H9 (cell line): Measurements from ENCODE around the gene SLC6A3. TPM values are rescaled to one million over a fixed set of nuclear protein-coding genes. Genes with fewer than 3 reads are reported as not detected.

Experiments used
- DNase-seq: peaks from one replicate; pipeline ENCODE4 v3.0.0-alpha.2; 2017
- H2AFZ ChIP-seq: one replicate; pipeline ENCODE4 v1.6.1; 2013; ENCODE audit warnings: mild to moderate bottlenecking, low read length, control low read depth, moderate library complexity
- H2AK5ac ChIP-seq: 2 replicates; pipeline ENCODE4 v1.6.1; 2013; ENCODE audit warnings: low read length, control low read depth, mixed read lengths; ENCODE audit not compliant: insufficient read length
- H2BK120ac ChIP-seq: one replicate; pipeline ENCODE4 v1.6.1; 2013; ENCODE audit warnings: low read depth, mild to moderate bottlenecking, low read length, control low read depth, inconsistent platforms; ENCODE audit not compliant: poor library complexity, severe bottlenecking
- H2BK12ac ChIP-seq: 2 replicates; pipeline ENCODE4 v1.6.1; 2013; ENCODE audit warnings: low read length, control low read depth, mixed read lengths, low read depth; ENCODE audit not compliant: insufficient read length
- H2BK15ac ChIP-seq: 2 replicates; pipeline ENCODE4 v1.6.1; 2013; ENCODE audit warnings: low read depth, low read length, control low read depth
- H2BK20ac ChIP-seq: one replicate; pipeline ENCODE4 v1.6.1; 2013; ENCODE audit warnings: low read depth, mild to moderate bottlenecking, low read length, control low read depth, inconsistent platforms; ENCODE audit not compliant: poor library complexity, severe bottlenecking
- H2BK5ac ChIP-seq: 2 replicates; pipeline ENCODE4 v1.6.1; 2013; ENCODE audit warnings: low read length, control low read depth, mixed read lengths; ENCODE audit not compliant: insufficient read length
- H3K14ac ChIP-seq: 2 replicates; pipeline ENCODE4 v1.6.1; 2013; ENCODE audit warnings: low read length, control low read depth; ENCODE audit not compliant: insufficient read depth
- H3K18ac ChIP-seq: 2 replicates; pipeline ENCODE4 v1.6.1; 2013; ENCODE audit warnings: low read depth, mild to moderate bottlenecking, mixed read lengths, low read length, control low read depth; ENCODE audit not compliant: insufficient read length
- H3K23ac ChIP-seq: 2 replicates; pipeline ENCODE4 v1.6.1; 2013; ENCODE audit warnings: low read length, control low read depth, mixed read lengths, low read depth; ENCODE audit not compliant: insufficient read length
- H3K23me2 ChIP-seq: 2 replicates; pipeline ENCODE4 v1.6.1; 2013; ENCODE audit warnings: low read depth, mild to moderate bottlenecking, mixed read lengths, low read length, control low read depth; ENCODE audit not compliant: insufficient read length, poor library complexity, severe bottlenecking
- H3K27ac ChIP-seq: 2 replicates; pipeline ENCODE4 v1.5.1; 2013; ENCODE audit warnings: low read length, control low read depth, mixed read lengths, low read depth; ENCODE audit not compliant: insufficient read length
- H3K27me3 ChIP-seq: 2 replicates; pipeline ENCODE4 v1.6.1; 2013; ENCODE audit warnings: low read length, control low read depth, inconsistent platforms; ENCODE audit not compliant: insufficient read depth
- H3K4ac ChIP-seq: 2 replicates; pipeline ENCODE4 v1.6.1; 2013; ENCODE audit warnings: low read depth, mild to moderate bottlenecking, control low read depth, inconsistent platforms, low read length, moderate library complexity
- H3K4me1 ChIP-seq: 2 replicates; pipeline ENCODE4 v1.6.1; 2013; ENCODE audit warnings: low read length, control low read depth, inconsistent platforms; ENCODE audit not compliant: insufficient read depth
- H3K4me2 ChIP-seq: 2 replicates; pipeline ENCODE4 v1.6.1; 2013; ENCODE audit warnings: low read length, control low read depth, mixed read lengths; ENCODE audit not compliant: insufficient read length, insufficient read depth
- H3K56ac ChIP-seq: 2 replicates; pipeline ENCODE4 v1.6.1; 2013; ENCODE audit warnings: low read depth, mild to moderate bottlenecking, mixed read lengths, low read length, control low read depth; ENCODE audit not compliant: insufficient read length
- H3K79me1 ChIP-seq: 2 replicates; pipeline ENCODE4 v1.6.1; 2013; ENCODE audit warnings: low read depth, mild to moderate bottlenecking, moderate library complexity, low read length, control low read depth, inconsistent platforms; ENCODE audit not compliant: insufficient read depth, poor library complexity, severe bottlenecking
- H3K79me2 ChIP-seq: 2 replicates; pipeline ENCODE4 v1.6.1; 2013; ENCODE audit warnings: low read length, control low read depth, inconsistent platforms; ENCODE audit not compliant: insufficient read depth
- H3K9ac ChIP-seq: 2 replicates; pipeline ENCODE4 v1.6.1; 2013; ENCODE audit warnings: low read length, control low read depth, mixed read lengths; ENCODE audit not compliant: insufficient read length; ENCODE audit errors: extremely low read depth
- H3K9me3 ChIP-seq: one replicate; pipeline ENCODE4 v1.6.1; 2013; ENCODE audit warnings: low read depth, low read length, inconsistent platforms; ENCODE audit not compliant: control insufficient read depth
- H3T11ph ChIP-seq: one replicate; pipeline ENCODE4 v1.6.1; 2013; ENCODE audit warnings: mild to moderate bottlenecking, low read length, control low read depth, inconsistent platforms
- H4K20me1 ChIP-seq: one replicate; pipeline ENCODE4 v1.6.1; 2013; ENCODE audit not compliant: control insufficient read depth, insufficient read length, insufficient read depth
- H4K5ac ChIP-seq: 2 replicates; pipeline ENCODE4 v1.6.1; 2013; ENCODE audit warnings: low read depth, mild to moderate bottlenecking, mixed read lengths, low read length, control low read depth; ENCODE audit not compliant: insufficient read length
- H4K8ac ChIP-seq: replicated peaks from 2 replicates; pipeline ENCODE4 v1.6.1; 2013; ENCODE audit warnings: low read length, control low read depth, mixed read lengths, low read depth; ENCODE audit not compliant: insufficient read length
- H4K91ac ChIP-seq: 2 replicates; pipeline ENCODE4 v1.6.1; 2013; ENCODE audit warnings: low read depth, mild to moderate bottlenecking, moderate library complexity, mixed read lengths, low read length, control low read depth; ENCODE audit not compliant: insufficient read length
- H3K27ac Mint-ChIP-seq, 3 experiments: 2 replicates in 2 of 3; 3 replicates in 1 of 3; pipeline ENCODE4 v1.8.0; 2020 to 2021; ENCODE audit warnings: mixed read lengths in 3 of 3, mild to moderate bottlenecking in 1 of 3, moderate library complexity in 1 of 3
- H3K27me3 Mint-ChIP-seq: 2 replicates; pipeline ENCODE4 v1.8.0; 2021; ENCODE audit warnings: low read depth, mild to moderate bottlenecking, moderate library complexity, mixed read lengths
- H3K36me3 Mint-ChIP-seq, 3 experiments: 2 replicates in 2 of 3; 3 replicates in 1 of 3; pipeline ENCODE4 v1.8.0; 2020 to 2021; ENCODE audit warnings: low read depth in 3 of 3, mixed read lengths in 3 of 3; ENCODE audit not compliant: insufficient read depth in 1 of 3
- H3K4me1 Mint-ChIP-seq, 2 experiments: 2 replicates each; pipeline ENCODE4 v1.8.0; 2020; ENCODE audit warnings: mixed read lengths in 2 of 2
- H3K4me3 Mint-ChIP-seq, 2 experiments: 2 replicates in 1 of 2; 3 replicates in 1 of 2; pipeline ENCODE4 v1.8.0; 2020 to 2021; ENCODE audit warnings: mild to moderate bottlenecking in 2 of 2, mixed read lengths in 2 of 2, moderate library complexity in 1 of 2
- H3K9me3 Mint-ChIP-seq, 2 experiments: 2 replicates in 1 of 2; 3 replicates in 1 of 2; pipeline ENCODE4 v1.8.0; 2020; ENCODE audit warnings: mild to moderate bottlenecking in 2 of 2, mixed read lengths in 2 of 2, moderate library complexity in 1 of 2
- WGBS: extraction: QIAGEN DNeasy Blood & Tissue Kit; methylation state at CpG from one replicate; pipeline ENCODE4 v1.1.7; 2013; ENCODE audit warnings: missing lambda C conversion rate, low lambda C conversion rate, mixed read lengths; ENCODE audit not compliant: insufficient read length; ENCODE audit errors: extremely low coverage; 5-methylcytosine and 5-hydroxymethylcytosine counted together
- total RNA-seq: library from RNA; stranded (reverse); gene quantifications from 2 replicates; pipeline ENCODE4 v1.2.1, GENCODE V29; 2021
- TF ChIP-seq, protein P1 (sequence below): fragments of 200-600 bp; sonication (generic); conservative IDR thresholded peaks from 3 replicates; pipeline ENCODE4 v1.8.0; 2021; ENCODE audit warnings: antibody characterized with exemption, mild to moderate bottlenecking

The SLC6A3 gene
- total RNA-seq, 1 experiment from 2014 or later, result 0.61 TPM

DNA sequence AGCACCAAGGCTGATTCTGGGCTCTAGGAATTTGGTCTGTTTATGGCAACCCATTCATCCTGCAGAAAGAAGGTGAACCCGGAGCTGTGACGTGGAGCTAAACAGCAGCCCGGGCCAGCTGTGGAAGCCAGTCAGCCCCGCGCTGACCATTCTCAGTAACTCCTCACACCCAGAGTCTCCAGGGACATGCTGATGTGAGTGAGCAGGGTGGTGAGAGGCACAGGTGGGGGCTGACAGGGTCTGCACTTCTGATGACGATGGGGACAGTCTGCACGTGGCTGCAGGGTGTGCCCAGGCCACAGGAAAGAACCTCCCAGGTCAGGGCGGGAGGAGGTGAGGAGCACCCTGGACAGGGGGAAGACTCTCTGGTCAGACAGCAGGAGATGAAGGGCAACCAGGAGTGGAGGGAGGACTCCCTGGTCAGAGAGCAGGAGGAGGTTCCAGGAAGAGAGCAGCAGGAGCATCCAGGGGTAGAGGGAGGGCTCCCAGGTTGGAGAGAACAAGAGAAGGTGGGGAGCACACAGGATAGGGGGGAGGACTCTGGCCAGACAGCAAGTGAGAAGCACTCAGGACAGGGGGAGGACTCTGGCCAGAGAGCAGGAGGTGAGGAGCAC lies 26.1 kb upstream of the SLC6A3 start:
- H3K79me1 ChIP-seq, result no peaks in the 10 kb centered on the region
- no peak overlapping the region; a peak in 2 of 7 replicates for H3K27ac Mint-ChIP-seq
- no peak overlapping the region for H2BK120ac ChIP-seq
- H3K23ac ChIP-seq, result no peak overlapping the region
- no peak overlapping the region for H3K4ac ChIP-seq
- no peaks in the 10 kb centered on the region for H4K20me1 ChIP-seq
- no peaks in the 10 kb centered on the region; the same call in 1 of the 2 replicates for H3K27me3 Mint-ChIP-seq
- H3K4me1 Mint-ChIP-seq, result peaks cover 0 to 5% of the 10 kb centered on the region in 2 experiments; a peak in 1 of 4 replicates
- no peak overlapping the region for H2BK20ac ChIP-seq
- H2BK5ac ChIP-seq, result no peak overlapping the region
- no peaks in the 10 kb centered on the region for H3K23me2 ChIP-seq
- no peak overlapping the region for H2AFZ ChIP-seq
- no peak overlapping the region for H4K8ac ChIP-seq
- no peak for DNase-seq
- no peaks in the 10 kb centered on the region for H3K9me3 ChIP-seq
- no peak overlapping the region for H2BK15ac ChIP-seq
- H2AK5ac ChIP-seq, result no peak overlapping the region
- peaks cover 43 to 89% (median 84%) of the 10 kb centered on the region in 3 experiments for H3K36me3 Mint-ChIP-seq
- no peak overlapping the region for H3K14ac ChIP-seq
- TF ChIP-seq, protein P1, sequence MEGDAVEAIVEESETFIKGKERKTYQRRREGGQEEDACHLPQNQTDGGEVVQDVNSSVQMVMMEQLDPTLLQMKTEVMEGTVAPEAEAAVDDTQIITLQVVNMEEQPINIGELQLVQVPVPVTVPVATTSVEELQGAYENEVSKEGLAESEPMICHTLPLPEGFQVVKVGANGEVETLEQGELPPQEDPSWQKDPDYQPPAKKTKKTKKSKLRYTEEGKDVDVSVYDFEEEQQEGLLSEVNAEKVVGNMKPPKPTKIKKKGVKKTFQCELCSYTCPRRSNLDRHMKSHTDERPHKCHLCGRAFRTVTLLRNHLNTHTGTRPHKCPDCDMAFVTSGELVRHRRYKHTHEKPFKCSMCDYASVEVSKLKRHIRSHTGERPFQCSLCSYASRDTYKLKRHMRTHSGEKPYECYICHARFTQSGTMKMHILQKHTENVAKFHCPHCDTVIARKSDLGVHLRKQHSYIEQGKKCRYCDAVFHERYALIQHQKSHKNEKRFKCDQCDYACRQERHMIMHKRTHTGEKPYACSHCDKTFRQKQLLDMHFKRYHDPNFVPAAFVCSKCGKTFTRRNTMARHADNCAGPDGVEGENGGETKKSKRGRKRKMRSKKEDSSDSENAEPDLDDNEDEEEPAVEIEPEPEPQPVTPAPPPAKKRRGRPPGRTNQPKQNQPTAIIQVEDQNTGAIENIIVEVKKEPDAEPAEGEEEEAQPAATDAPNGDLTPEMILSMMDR, result no peak
- H3K79me2 ChIP-seq, result no peaks in the 10 kb centered on the region
- H3K27ac ChIP-seq, result no peak overlapping the region
- no peak overlapping the region for H2BK12ac ChIP-seq
- H3K18ac ChIP-seq, result no peak overlapping the region
- H3K4me1 ChIP-seq, result no peaks in the 10 kb centered on the region
- H3K4me2 ChIP-seq, result no peak overlapping the region
- H3T11ph ChIP-seq, result no peak overlapping the region
- H4K91ac ChIP-seq, result no peak overlapping the region
- H3K56ac ChIP-seq, result no peak overlapping the region
- no peak overlapping the region for H4K5ac ChIP-seq
- H3K27me3 ChIP-seq, result no peaks in the 10 kb centered on the region
- no CpG with 5 or more reads among the region's 8 CpGs for WGBS
- H3K9me3 Mint-ChIP-seq, result no peaks in the 10 kb centered on the region; a peak in 1 of 5 replicates
- no peak overlapping the region for H3K4me3 Mint-ChIP-seq
- no peak overlapping the region for H3K9ac ChIP-seq
